BLaER1 treated with 17β-estradiol and CSF1 and Interleukin-3, amounts not matched to agents 10 nM and 100 nM (cell line): ENCODE measurements around the gene ELFN1.

Experiments used
- H3K27ac ChIP-seq, 11 experiments: shearing (Covaris generic); formaldehyde crosslinking; 2 replicates each; pipeline ENCODE4 v1.8.1; 2022
- H3K27me3 ChIP-seq, 11 experiments: shearing (Covaris generic); formaldehyde crosslinking; 2 replicates each; pipeline ENCODE4 v1.8.1; 2022
- H3K36me3 ChIP-seq, 11 experiments: shearing (Covaris generic); formaldehyde crosslinking; 2 replicates each; pipeline ENCODE4 v1.8.1; 2022
- H3K4me1 ChIP-seq, 10 experiments: shearing (Covaris generic); formaldehyde crosslinking; 2 replicates each; pipeline ENCODE4 v1.8.1; 2022
- H3K4me2 ChIP-seq, 11 experiments: shearing (Covaris generic); formaldehyde crosslinking; 2 replicates each; pipeline ENCODE4 v1.8.1; 2022
- H3K4me3 ChIP-seq, 10 experiments: shearing (Covaris generic); formaldehyde crosslinking; 2 replicates each; pipeline ENCODE4 v1.8.1; 2022
- H3K9ac ChIP-seq, 11 experiments: shearing (Covaris generic); formaldehyde crosslinking; 2 replicates each; pipeline ENCODE4 v1.8.1; 2022
- H3K9me3 ChIP-seq, 11 experiments: shearing (Covaris generic); formaldehyde crosslinking; replicated peaks in 1 of 11; 2 replicates each; pipeline ENCODE4 v1.8.1; 2022
- H4K20me1 ChIP-seq, 11 experiments: shearing (Covaris generic); formaldehyde crosslinking; 2 replicates each; pipeline ENCODE4 v1.8.1; 2022
- Cebpa-rat ChIP-seq, 11 experiments: shearing (Covaris generic); IDR thresholded peaks; 2 replicates each; pipeline ENCODE4 v1.8.1; 2022

The ELFN1 gene

DNA sequence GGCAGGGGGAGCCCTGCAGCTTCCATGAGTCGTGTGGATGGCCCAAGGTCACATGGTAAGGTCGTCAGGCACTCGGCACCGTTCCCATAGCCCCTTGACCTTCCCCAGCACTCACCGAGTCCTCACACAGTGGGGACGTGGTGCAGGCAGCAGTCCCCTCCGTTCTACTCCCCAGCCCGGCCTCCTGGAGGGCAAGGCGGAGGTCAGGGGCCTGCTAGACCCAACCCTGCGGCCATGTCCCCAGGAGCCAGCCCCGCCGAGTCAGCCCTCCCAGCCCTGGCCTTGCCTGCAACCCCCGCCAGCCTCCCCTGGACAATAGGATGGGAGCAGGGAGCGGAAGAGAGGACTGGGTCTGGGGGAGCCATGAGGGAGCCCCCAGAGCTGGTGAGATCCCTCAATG is 65.2 kb downstream of the ELFN1 start:
- H3K36me3 ChIP-seq = no peaks in the 10 kb centered on the region
- peaks cover 12 to 75% (median 43%) of the 10 kb centered on the region in 10 experiments for H3K4me1 ChIP-seq
- H3K27ac ChIP-seq = no peak overlapping the region
- peaks cover 0 to 17% (median 0%) of the 10 kb centered on the region in 11 experiments; a peak in 6 of 22 replicates for H3K27me3 ChIP-seq
- no peak for TF ChIP-seq Cebpa-rat (IDR thresholded peaks at IDR 0.05)
- no peaks in the 10 kb centered on the region for H3K9me3 ChIP-seq
- no peak overlapping the region for H3K4me3 ChIP-seq
- peaks cover 0 to 19% (median 4%) of the 10 kb centered on the region in 11 experiments; a peak in 6 of 22 replicates for H4K20me1 ChIP-seq
- no peak overlapping the region; a peak in 1 of 22 replicates for H3K4me2 ChIP-seq
- H3K9ac ChIP-seq = no peak overlapping the region

DNA sequence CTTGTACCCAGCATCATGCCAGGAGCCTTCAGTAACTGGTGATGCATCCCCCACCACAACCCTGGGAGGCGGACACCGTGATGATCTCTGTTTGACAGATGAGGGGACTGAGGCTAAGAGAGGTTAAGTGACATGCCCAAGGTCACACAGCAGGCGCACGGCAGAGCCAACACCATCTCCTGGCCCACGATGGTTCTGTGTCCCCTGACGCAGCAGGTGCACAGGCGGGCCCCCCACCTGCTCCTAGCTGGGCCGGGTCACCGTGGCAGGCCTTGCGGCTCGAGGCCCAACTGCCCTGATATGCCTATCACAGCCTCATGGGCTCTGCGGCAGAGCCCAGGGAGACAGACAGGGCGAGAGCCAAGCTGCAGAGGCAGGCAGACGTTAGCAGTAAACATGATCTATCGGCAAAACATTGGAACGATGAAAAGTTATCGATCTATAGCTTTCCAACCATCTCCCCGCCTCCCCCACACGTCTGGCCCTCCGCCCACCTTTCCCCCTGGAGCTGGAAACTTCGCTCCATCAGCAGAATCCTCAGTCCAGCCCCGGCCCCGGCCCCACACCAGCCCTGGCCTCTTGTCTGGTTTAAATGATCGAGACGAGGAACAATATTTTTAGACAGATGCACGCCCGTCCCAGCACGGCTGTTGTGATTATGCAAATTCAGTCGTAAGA is 65.9 kb downstream of the ELFN1 start:
- no peak overlapping the region for H3K27ac ChIP-seq
- peaks cover 12 to 79% (median 47%) of the 10 kb centered on the region in 10 experiments for H3K4me1 ChIP-seq
- no peak for TF ChIP-seq Cebpa-rat (IDR thresholded peaks at IDR 0.05)
- H3K9ac ChIP-seq = no peak overlapping the region
- H3K36me3 ChIP-seq = no peaks in the 10 kb centered on the region
- peaks cover 0 to 21% (median 0%) of the 10 kb centered on the region in 11 experiments; a peak in 6 of 22 replicates for H3K27me3 ChIP-seq
- H4K20me1 ChIP-seq = peaks cover 0 to 19% (median 5%) of the 10 kb centered on the region in 11 experiments; a peak in 6 of 22 replicates
- H3K4me3 ChIP-seq = no peak overlapping the region
- H3K9me3 ChIP-seq = no peaks in the 10 kb centered on the region
- peak overlapping the region in 8 of 11 experiments; percentile 37 to 88 (median 78); a peak in 13 of 22 replicates for H3K4me2 ChIP-seq

DNA sequence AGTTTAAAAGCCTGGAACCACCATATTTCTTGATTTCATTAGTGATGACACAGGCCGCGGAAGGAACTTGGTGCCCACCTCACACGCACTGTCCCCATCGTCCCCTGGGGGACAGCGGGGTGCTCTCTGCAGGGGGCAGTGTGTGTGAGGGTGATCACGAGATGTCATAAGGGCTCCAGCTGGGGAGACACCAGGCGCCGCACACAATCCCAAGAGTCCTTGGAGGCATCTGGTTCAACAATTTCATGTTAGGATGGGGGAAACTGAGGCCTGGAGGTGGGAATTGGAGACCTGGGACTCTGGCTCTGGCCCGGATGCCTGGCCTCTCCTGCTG is 66.4 kb downstream of the ELFN1 start:
- H3K9ac ChIP-seq = no peak overlapping the region
- peaks cover 0 to 21% (median 0%) of the 10 kb centered on the region in 11 experiments; a peak in 9 of 22 replicates for H3K27me3 ChIP-seq
- H3K4me1 ChIP-seq = peaks cover 12 to 80% (median 52%) of the 10 kb centered on the region in 10 experiments
- no peak overlapping the region for H3K4me3 ChIP-seq
- H3K36me3 ChIP-seq = no peaks in the 10 kb centered on the region
- H4K20me1 ChIP-seq = peaks cover 0 to 21% (median 5%) of the 10 kb centered on the region in 11 experiments; a peak in 6 of 22 replicates
- no peak for TF ChIP-seq Cebpa-rat (IDR thresholded peaks at IDR 0.05)
- H3K9me3 ChIP-seq = no peaks in the 10 kb centered on the region
- peak overlapping the region in 8 of 11 experiments; percentile 37 to 88 (median 78); a peak in 13 of 22 replicates for H3K4me2 ChIP-seq
- H3K27ac ChIP-seq = no peak overlapping the region

DNA sequence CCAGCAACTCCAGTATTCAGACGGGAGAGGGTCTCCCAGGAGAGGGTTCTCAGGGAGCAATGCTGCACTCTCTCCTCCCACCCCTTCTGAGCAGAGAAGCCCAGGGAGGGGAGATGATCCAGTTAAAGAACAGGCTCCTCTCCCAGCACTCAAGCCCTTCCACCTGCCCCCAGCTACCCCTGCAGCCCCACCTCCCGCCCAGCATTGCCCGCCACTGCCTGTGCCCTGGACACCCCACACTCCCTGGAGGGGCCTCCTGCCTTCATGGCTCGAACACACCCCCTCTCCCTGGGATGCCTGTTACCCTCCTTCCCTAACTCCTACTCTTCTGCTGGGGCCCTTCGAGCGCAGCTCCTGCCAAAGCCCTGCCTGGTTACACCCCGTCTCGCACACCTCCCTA is 66.8 kb downstream of the ELFN1 start:
- Histone ChIP-seq H3K27me3 (peaks cover 0 to 22% (median 2%) of the 10 kb centered on the region in 11 experiments; a peak in 11 of 22 replicates), H3K4me1 (peaks cover 15 to 82% (median 55%) of the 10 kb centered on the region in 10 experiments), H3K9me3 (no peaks in the 10 kb centered on the region), H3K4me3 (no peak overlapping the region), H3K36me3 (no peaks in the 10 kb centered on the region), H3K4me2 (peak overlapping the region in 8 of 11 experiments; percentile 37 to 88 (median 78); a peak in 12 of 22 replicates), H3K9ac (no peak overlapping the region), H4K20me1 (peaks cover 0 to 24% (median 5%) of the 10 kb centered on the region in 11 experiments; a peak in 6 of 22 replicates), H3K27ac (no peak overlapping the region)
- no peak for TF ChIP-seq Cebpa-rat (IDR thresholded peaks at IDR 0.05)

DNA sequence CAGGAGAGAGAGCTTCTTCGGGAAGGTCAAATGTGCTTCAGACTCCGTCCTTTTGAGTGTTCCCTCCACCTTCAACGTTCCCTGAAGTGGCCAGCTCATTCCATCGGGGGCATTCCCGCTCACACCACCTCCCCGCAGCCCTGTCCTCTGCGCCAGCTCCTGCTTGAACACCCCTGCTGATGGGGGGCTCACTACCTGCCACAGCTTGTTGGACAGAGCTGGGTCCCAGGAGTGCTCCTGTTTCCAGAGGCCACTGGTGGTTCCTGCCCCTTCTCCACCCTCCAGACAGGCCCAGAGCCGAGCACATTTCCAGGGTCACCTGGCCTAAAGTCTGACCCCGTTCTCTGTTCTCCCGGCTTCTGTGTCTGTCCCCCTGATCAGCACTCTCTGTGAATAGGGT is 67.4 kb downstream of the ELFN1 start:
- Histone ChIP-seq H3K9me3 (no peaks in the 10 kb centered on the region), H3K9ac (no peak overlapping the region), H3K4me2 (peak overlapping the region in 8 of 11 experiments; percentile 77 to 93 (median 84); a peak in 13 of 22 replicates), H3K27me3 (peaks cover 0 to 27% (median 9%) of the 10 kb centered on the region in 11 experiments; a peak in 13 of 22 replicates), H3K4me3 (no peak overlapping the region), H3K4me1 (peaks cover 22 to 84% (median 61%) of the 10 kb centered on the region in 10 experiments), H3K36me3 (no peaks in the 10 kb centered on the region), H3K27ac (no peak overlapping the region), H4K20me1 (peaks cover 0 to 31% (median 9%) of the 10 kb centered on the region in 11 experiments; a peak in 7 of 22 replicates)
- TF ChIP-seq Cebpa-rat (IDR thresholded peaks at IDR 0.05) = no peak

DNA sequence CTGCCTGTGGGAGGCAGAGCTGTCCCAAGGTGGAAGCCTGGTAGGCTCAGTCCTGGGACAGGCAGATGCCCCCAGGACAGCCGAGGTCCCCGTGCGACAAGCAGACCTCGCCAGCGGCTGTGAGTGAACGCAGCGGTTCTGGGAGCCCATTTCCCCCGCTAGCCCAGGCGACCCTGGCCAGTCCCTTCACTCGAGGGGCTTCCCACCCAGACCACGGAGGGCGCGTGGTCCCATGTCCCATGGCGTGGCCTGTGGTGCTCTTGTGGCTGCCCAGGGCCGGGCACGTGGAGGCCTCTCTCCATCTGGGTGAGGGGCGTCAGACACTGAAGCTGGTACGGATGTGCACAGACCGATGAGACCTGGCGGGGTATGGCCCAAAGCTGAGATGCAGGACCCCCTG is 67.9 kb downstream of the ELFN1 start:
- peaks cover 26 to 88% (median 65%) of the 10 kb centered on the region in 10 experiments for H3K4me1 ChIP-seq
- no peak overlapping the region for H3K9ac ChIP-seq
- H3K4me2 ChIP-seq = peak overlapping the region; percentile 62 to 93 (median 83); a peak in 21 of 22 replicates
- H3K27me3 ChIP-seq = peaks cover 3 to 29% (median 13%) of the 10 kb centered on the region in 11 experiments; a peak in 15 of 22 replicates
- no peaks in the 10 kb centered on the region for H3K9me3 ChIP-seq
- H3K4me3 ChIP-seq = no peak overlapping the region
- H3K36me3 ChIP-seq = no peaks in the 10 kb centered on the region
- TF ChIP-seq Cebpa-rat (IDR thresholded peaks at IDR 0.05) = no peak
- H4K20me1 ChIP-seq = peaks cover 0 to 36% (median 9%) of the 10 kb centered on the region in 11 experiments; a peak in 7 of 22 replicates
- no peak overlapping the region for H3K27ac ChIP-seq

DNA sequence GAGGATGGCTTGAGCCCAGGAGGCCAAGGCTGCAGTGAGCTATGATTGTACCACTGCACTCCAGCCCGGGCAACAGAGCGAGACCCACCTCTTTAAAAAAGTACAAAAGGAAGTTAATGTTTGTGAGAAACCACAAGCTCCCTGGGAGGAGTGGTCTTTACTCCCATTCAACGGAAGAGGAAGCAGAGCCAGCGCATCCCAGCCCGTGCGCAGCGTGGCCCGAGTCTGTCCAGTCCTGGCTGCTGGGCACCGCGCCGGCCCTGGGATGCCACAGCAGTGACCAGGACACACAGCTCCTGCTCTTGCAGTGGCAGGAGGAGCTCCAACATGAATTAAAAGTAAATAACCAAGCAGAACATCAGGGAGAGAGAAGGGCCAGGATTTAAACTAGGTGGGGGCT is 68.4 kb downstream of the ELFN1 start:
- no peak for TF ChIP-seq Cebpa-rat (IDR thresholded peaks at IDR 0.05)
- no peaks in the 10 kb centered on the region for H3K36me3 ChIP-seq
- peaks cover 0 to 41% (median 9%) of the 10 kb centered on the region in 11 experiments; a peak in 7 of 22 replicates for H4K20me1 ChIP-seq
- H3K27ac ChIP-seq = peak overlapping the region in 3 of 11 experiments; percentile 13 to 59 (median 22); a peak in 3 of 22 replicates
- H3K27me3 ChIP-seq = peaks cover 6 to 35% (median 19%) of the 10 kb centered on the region in 11 experiments; a peak in 15 of 22 replicates
- H3K4me2 ChIP-seq = peak overlapping the region; percentile 62 to 93 (median 83)
- peak overlapping the region in 4 of 10 experiments; percentile 10 to 55 (median 35); a peak in 6 of 20 replicates for H3K4me3 ChIP-seq
- peak overlapping the region in 4 of 11 experiments; percentile 9 to 48 (median 20); a peak in 6 of 22 replicates for H3K9ac ChIP-seq
- no peaks in the 10 kb centered on the region for H3K9me3 ChIP-seq
- H3K4me1 ChIP-seq = peaks cover 31 to 89% (median 70%) of the 10 kb centered on the region in 10 experiments

DNA sequence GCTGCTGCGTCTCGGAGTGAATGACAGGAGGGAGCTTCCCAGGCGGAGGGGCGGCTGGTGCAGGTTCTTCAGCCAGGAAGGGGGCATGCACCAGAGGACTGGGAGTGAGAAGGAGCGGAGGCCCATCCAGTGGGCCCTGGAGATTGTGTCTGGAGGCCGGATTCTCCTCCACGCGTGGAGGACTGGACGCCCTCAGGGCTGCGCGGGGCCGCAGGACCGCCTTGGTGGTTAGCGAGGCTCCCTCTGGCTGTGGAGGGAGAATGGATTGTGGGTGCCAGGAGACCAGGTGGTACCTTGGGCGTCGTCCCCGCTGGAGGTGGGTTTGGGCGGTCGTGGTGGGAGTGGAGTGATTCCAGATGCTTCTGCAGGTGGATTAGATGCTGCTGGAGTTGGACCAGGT is 68.9 kb downstream of the ELFN1 start:
- Histone ChIP-seq H3K9ac (peak overlapping the region in 4 of 11 experiments; percentile 9 to 48 (median 20); a peak in 4 of 22 replicates), H3K36me3 (no peaks in the 10 kb centered on the region), H3K27me3 (peaks cover 6 to 38% (median 20%) of the 10 kb centered on the region in 11 experiments; a peak in 15 of 22 replicates), H4K20me1 (peaks cover 0 to 42% (median 9%) of the 10 kb centered on the region in 11 experiments; a peak in 7 of 22 replicates), H3K4me2 (peak overlapping the region; percentile 62 to 93 (median 83)), H3K9me3 (no peaks in the 10 kb centered on the region), H3K4me1 (peaks cover 31 to 85% (median 71%) of the 10 kb centered on the region in 10 experiments), H3K4me3 (peak overlapping the region in 4 of 10 experiments; percentile 10 to 55 (median 35); a peak in 6 of 20 replicates), H3K27ac (peak overlapping the region in 1 of 11 experiments; percentile 13; a peak in 1 of 22 replicates)
- no peak for TF ChIP-seq Cebpa-rat (IDR thresholded peaks at IDR 0.05)

DNA sequence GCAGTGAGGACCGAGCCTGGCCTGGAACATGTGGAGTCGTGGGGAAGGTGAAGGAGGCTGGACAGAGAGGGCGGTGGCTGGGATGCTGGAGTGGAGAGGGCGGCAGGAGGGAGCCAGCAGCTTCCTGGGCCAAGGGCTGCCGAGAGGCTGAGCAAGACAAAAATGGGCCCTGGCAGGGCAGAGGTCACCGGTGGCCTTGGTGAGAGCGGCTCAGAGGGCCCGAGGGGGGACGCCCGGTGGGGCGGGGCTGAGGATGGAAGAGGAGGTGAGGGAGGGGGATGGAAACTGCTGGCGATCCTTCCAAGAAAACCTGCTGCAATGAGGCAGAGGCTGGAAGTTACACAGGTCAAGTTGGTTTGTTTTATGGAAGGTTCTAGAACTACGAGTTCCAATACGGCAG is 69.5 kb downstream of the ELFN1 start:
- no peak overlapping the region for H3K27ac ChIP-seq
- no peak overlapping the region for H3K9ac ChIP-seq
- peaks cover 0 to 42% (median 9%) of the 10 kb centered on the region in 11 experiments; a peak in 7 of 22 replicates for H4K20me1 ChIP-seq
- no peak overlapping the region for H3K4me3 ChIP-seq
- no peaks in the 10 kb centered on the region for H3K9me3 ChIP-seq
- H3K4me1 ChIP-seq = peaks cover 31 to 85% (median 71%) of the 10 kb centered on the region in 10 experiments
- peak overlapping the region in 10 of 11 experiments; percentile 70 to 93 (median 84); a peak in 20 of 22 replicates for H3K4me2 ChIP-seq
- TF ChIP-seq Cebpa-rat (IDR thresholded peaks at IDR 0.05) = no peak
- H3K36me3 ChIP-seq = no peaks in the 10 kb centered on the region
- H3K27me3 ChIP-seq = peaks cover 6 to 38% (median 20%) of the 10 kb centered on the region in 11 experiments; a peak in 15 of 22 replicates
